Skeletal muscle satellite cell (primary cell): Measurements from ENCODE around the gene FAM240B.

Experiments used
- H3K27me3 ChIP-seq: 2 replicates; pipeline ENCODE4 v1.7.0; 2013; ENCODE audit warnings: low read length; ENCODE audit not compliant: control insufficient read depth, insufficient read depth
- H3K36me3 ChIP-seq: 2 replicates; pipeline ENCODE4 v1.7.0; 2013; ENCODE audit warnings: mild to moderate bottlenecking, control low read depth, low read length; ENCODE audit not compliant: insufficient read depth
- H3K4me1 ChIP-seq: 2 replicates; pipeline ENCODE4 v1.7.0; 2013; ENCODE audit warnings: low read length; ENCODE audit not compliant: control insufficient read depth, insufficient read depth
- H3K4me2 ChIP-seq: 2 replicates; pipeline ENCODE4 v1.7.0; 2013; ENCODE audit warnings: mild to moderate bottlenecking, low read length
- H3K4me3 ChIP-seq: 2 replicates; pipeline ENCODE4 v1.7.0; 2013; ENCODE audit warnings: low read length
- H3K9ac ChIP-seq: 2 replicates; pipeline ENCODE4 v1.7.0; 2013; ENCODE audit warnings: mild to moderate bottlenecking, low read depth, low read length, moderate library complexity
- H3K9me3 ChIP-seq: replicated peaks from 2 replicates; pipeline ENCODE4 v1.7.0; 2013; ENCODE audit warnings: mild to moderate bottlenecking, control low read depth, low read length

FAM240B gene

DNA sequence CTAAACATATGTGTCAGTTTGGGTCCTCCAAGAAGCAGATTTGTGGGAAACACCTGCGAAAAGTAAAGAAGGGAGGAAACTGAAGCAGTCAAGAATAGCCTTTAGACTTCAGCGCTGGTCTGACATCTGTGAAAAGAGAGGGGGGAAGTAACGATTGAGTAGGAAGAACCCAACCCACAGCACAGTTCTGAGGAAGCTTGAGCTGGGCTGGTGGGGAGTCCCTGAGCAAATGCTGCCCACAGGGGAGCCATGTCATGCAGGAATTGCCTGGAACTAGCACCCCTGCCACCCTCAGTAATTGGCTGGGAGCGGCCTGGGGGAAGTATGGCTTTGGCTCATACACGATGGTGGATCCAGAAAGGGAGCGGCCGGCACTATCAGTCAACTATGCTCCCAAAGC lies 20.6 kb downstream of the FAM240B start:
- no peaks in the 10 kb centered on the region for H3K27me3 ChIP-seq
- H3K9me3 ChIP-seq: no peaks in the 10 kb centered on the region
- H3K9ac ChIP-seq: no peak overlapping the region
- no peak overlapping the region for H3K4me3 ChIP-seq
- H3K36me3 ChIP-seq: no peaks in the 10 kb centered on the region
- H3K4me2 ChIP-seq: no peak overlapping the region
- H3K4me1 ChIP-seq: peaks cover 7% of the 10 kb centered on the region

- Histone ChIP-seq H3K4me2 (no peak overlapping the region), H3K36me3 (no peaks in the 10 kb centered on the region), H3K4me1 (peaks cover 7% of the 10 kb centered on the region), H3K27me3 (peaks cover 5% of the 10 kb centered on the region), H3K9ac (no peak overlapping the region), H3K4me3 (no peak overlapping the region), H3K9me3 (no peaks in the 10 kb centered on the region)
These were observed 22.1 kb downstream of the FAM240B start for GRCh38 chr9:38697776-38698300.

GRCh38 chr9:38696999-38697398 lies 22.9 kb downstream of the FAM240B start:
- Histone ChIP-seq H3K4me1 (peaks cover 7% of the 10 kb centered on the region), H3K9ac (no peak overlapping the region), H3K9me3 (no peaks in the 10 kb centered on the region), H3K36me3 (no peaks in the 10 kb centered on the region), H3K4me3 (no peak overlapping the region), H3K27me3 (peaks cover 5% of the 10 kb centered on the region), H3K4me2 (no peak overlapping the region)

GRCh38 chr9:38694676-38695075 lies 25.3 kb downstream of the FAM240B start:
- no peaks in the 10 kb centered on the region for H3K36me3 ChIP-seq
- no peak overlapping the region for H3K4me3 ChIP-seq
- no peak overlapping the region for H3K4me2 ChIP-seq
- peaks cover 5% of the 10 kb centered on the region for H3K4me1 ChIP-seq
- no peaks in the 10 kb centered on the region for H3K9me3 ChIP-seq
- H3K27me3 ChIP-seq: peaks cover 5% of the 10 kb centered on the region
- H3K9ac ChIP-seq: no peak overlapping the region

DNA sequence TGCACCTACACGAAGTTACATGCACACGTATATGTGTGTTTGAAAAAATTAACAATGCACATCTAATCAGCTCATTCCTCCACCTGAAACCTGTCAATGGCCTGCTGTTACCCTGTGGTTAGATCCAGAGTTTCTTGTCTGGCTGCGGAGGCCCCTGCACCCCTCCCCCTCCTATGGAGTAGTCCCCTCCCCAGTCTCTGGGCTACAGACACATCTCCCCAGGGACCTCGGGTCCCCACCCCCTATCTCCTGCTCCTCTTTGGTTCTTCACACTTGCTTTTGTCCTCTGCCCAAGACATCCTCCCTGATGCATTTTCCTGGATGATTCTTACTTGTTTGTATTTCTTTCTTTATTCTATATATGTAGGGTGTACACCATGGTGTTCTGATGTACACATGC lies 27.2 kb downstream of the FAM240B start:
- Histone ChIP-seq H3K4me3 (no peak overlapping the region), H3K9me3 (no peaks in the 10 kb centered on the region), H3K4me2 (no peak overlapping the region), H3K9ac (no peak overlapping the region), H3K27me3 (peaks cover 5% of the 10 kb centered on the region), H3K36me3 (no peaks in the 10 kb centered on the region), H3K4me1 (peaks cover 5% of the 10 kb centered on the region)

GRCh38 chr9:38690574-38690973 lies 29.4 kb downstream of the FAM240B start:
- Histone ChIP-seq H3K9me3 (no peaks in the 10 kb centered on the region), H3K4me1 (peaks cover 13% of the 10 kb centered on the region), H3K36me3 (no peaks in the 10 kb centered on the region), H3K9ac (no peak overlapping the region), H3K27me3 (peaks cover 5% of the 10 kb centered on the region), H3K4me3 (no peak overlapping the region), H3K4me2 (no peak overlapping the region)

GRCh38 chr9:38689678-38690077 lies 30.3 kb downstream of the FAM240B start:
- no peak overlapping the region for H3K4me3 ChIP-seq
- H3K4me2 ChIP-seq: no peak overlapping the region
- H3K9me3 ChIP-seq: no peaks in the 10 kb centered on the region
- H3K4me1 ChIP-seq: peaks cover 13% of the 10 kb centered on the region
- H3K27me3 ChIP-seq: peaks cover 5% of the 10 kb centered on the region
- no peak overlapping the region for H3K9ac ChIP-seq
- no peaks in the 10 kb centered on the region for H3K36me3 ChIP-seq

DNA sequence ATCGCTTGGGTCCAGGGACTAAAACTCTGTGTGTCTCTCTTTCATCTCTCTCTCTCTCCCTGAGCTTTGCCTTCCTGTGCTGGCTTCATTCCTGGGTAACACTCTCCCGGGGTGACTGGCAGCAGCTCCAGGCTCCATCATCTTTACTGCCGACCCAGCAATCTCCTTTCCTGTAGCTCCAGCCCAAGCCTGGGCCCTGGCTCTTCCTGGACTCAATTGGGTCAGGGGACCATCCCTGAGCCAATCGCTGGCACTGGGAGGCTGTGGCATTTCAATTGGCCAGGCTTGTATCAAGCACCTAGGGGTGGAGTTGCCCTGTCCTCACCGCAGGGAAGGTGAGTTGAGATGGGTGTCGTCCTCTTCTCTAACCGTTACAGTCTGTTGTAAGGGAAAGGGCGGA lies 31.9 kb downstream of the FAM240B start:
- H3K27me3 ChIP-seq: no peaks in the 10 kb centered on the region
- H3K36me3 ChIP-seq: no peaks in the 10 kb centered on the region
- no peaks in the 10 kb centered on the region for H3K9me3 ChIP-seq
- no peak overlapping the region for H3K4me2 ChIP-seq
- H3K4me1 ChIP-seq: peaks cover 19% of the 10 kb centered on the region
- H3K9ac ChIP-seq: no peak overlapping the region
- no peak overlapping the region for H3K4me3 ChIP-seq

- no peak overlapping the region for H3K4me3 ChIP-seq
- H3K4me1 ChIP-seq: peaks cover 25% of the 10 kb centered on the region
- no peaks in the 10 kb centered on the region for H3K36me3 ChIP-seq
- no peak overlapping the region for H3K9ac ChIP-seq
- no peak overlapping the region for H3K4me2 ChIP-seq
- no peaks in the 10 kb centered on the region for H3K9me3 ChIP-seq
- no peaks in the 10 kb centered on the region for H3K27me3 ChIP-seq
These were observed 32.5 kb downstream of the FAM240B start for GRCh38 chr9:38687389-38687842.

- no peaks in the 10 kb centered on the region for H3K27me3 ChIP-seq
- H3K4me1 ChIP-seq: peaks cover 30% of the 10 kb centered on the region
- no peak overlapping the region for H3K4me2 ChIP-seq
- no peaks in the 10 kb centered on the region for H3K36me3 ChIP-seq
- no peak overlapping the region for H3K4me3 ChIP-seq
- H3K9me3 ChIP-seq: no peaks in the 10 kb centered on the region
- H3K9ac ChIP-seq: no peak overlapping the region
These were observed 33.0 kb downstream of the FAM240B start for GRCh38 chr9:38686933-38687332.

GRCh38 chr9:38685535-38685934 lies 34.4 kb downstream of the FAM240B start:
- no peaks in the 10 kb centered on the region for H3K9me3 ChIP-seq
- no peaks in the 10 kb centered on the region for H3K36me3 ChIP-seq
- peaks cover 43% of the 10 kb centered on the region for H3K4me1 ChIP-seq
- H3K9ac ChIP-seq: no peak overlapping the region
- H3K4me3 ChIP-seq: no peak overlapping the region
- H3K27me3 ChIP-seq: no peaks in the 10 kb centered on the region
- H3K4me2 ChIP-seq: no peak overlapping the region

- H3K9ac ChIP-seq: no peak overlapping the region
- H3K4me1 ChIP-seq: peaks cover 44% of the 10 kb centered on the region
- no peak overlapping the region for H3K4me3 ChIP-seq
These were observed 36.6 kb downstream of the FAM240B start for GRCh38 chr9:38683336-38683735.

More at GRCh38 chr9:38683336-38683735, 36.6 kb downstream of the FAM240B start:
- peak overlapping the region; percentile 5 for H3K4me2 ChIP-seq
- H3K36me3 ChIP-seq: no peaks in the 10 kb centered on the region
- no peaks in the 10 kb centered on the region for H3K9me3 ChIP-seq
- H3K27me3 ChIP-seq: no peaks in the 10 kb centered on the region
